Epithelial cell of proximal tubule (primary cell): Measurements from ENCODE around the gene PRM2. TPM values are rescaled to one million over a fixed set of nuclear protein-coding genes. Genes with fewer than 3 reads are reported as not detected.

Source experiments
- DNase-seq: peaks from one replicate; pipeline ENCODE4 v3.0.0-alpha.2; 2011; ENCODE audit warnings: low read depth
- H3K4me3 ChIP-seq: 2 replicates; pipeline ENCODE4 v1.5.1; 2011; ENCODE audit warnings: low read depth, mild to moderate bottlenecking, low read length
- total RNA-seq: library from RNA; depleted of rRNA; stranded (reverse); fragments of >200 nt; gene quantifications from 2 replicates; pipeline ENCODE4 v1.2.3, GENCODE V29; 2015
- TF ChIP-seq, protein P1 (sequence below): conservative IDR thresholded peaks from 2 replicates; pipeline ENCODE4 v1.5.1; 2012; ENCODE audit warnings: low read depth, mild to moderate bottlenecking, low read length

PRM2 gene
- total RNA-seq, 1 donor from 2014 or later = not detected

DNA sequence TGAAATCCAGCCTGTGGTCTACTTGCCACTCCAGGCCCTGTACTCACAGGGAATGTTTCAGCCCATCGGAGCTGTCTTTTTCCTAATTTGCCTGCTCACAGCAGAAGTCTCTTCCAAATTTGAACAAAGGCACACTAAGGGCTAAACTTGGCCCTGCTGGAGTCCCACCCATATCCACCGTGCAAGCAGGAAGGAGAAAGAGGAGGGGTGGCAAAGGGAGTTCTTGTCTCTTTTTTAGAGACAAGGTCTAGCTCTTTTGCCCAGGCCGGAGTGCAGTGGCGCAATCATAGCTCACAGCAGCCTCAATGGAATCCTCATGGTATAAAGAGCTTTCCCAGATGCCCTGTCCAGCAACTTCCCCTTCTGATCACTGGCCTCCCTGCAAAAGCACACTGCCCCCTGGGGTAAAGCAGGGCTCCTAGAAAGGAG is 7.6 kb upstream of the PRM2 start:
- TF ChIP-seq, protein P1, sequence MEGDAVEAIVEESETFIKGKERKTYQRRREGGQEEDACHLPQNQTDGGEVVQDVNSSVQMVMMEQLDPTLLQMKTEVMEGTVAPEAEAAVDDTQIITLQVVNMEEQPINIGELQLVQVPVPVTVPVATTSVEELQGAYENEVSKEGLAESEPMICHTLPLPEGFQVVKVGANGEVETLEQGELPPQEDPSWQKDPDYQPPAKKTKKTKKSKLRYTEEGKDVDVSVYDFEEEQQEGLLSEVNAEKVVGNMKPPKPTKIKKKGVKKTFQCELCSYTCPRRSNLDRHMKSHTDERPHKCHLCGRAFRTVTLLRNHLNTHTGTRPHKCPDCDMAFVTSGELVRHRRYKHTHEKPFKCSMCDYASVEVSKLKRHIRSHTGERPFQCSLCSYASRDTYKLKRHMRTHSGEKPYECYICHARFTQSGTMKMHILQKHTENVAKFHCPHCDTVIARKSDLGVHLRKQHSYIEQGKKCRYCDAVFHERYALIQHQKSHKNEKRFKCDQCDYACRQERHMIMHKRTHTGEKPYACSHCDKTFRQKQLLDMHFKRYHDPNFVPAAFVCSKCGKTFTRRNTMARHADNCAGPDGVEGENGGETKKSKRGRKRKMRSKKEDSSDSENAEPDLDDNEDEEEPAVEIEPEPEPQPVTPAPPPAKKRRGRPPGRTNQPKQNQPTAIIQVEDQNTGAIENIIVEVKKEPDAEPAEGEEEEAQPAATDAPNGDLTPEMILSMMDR = no peak
- no peak overlapping the region for H3K4me3 ChIP-seq
- no peak for DNase-seq

DNA sequence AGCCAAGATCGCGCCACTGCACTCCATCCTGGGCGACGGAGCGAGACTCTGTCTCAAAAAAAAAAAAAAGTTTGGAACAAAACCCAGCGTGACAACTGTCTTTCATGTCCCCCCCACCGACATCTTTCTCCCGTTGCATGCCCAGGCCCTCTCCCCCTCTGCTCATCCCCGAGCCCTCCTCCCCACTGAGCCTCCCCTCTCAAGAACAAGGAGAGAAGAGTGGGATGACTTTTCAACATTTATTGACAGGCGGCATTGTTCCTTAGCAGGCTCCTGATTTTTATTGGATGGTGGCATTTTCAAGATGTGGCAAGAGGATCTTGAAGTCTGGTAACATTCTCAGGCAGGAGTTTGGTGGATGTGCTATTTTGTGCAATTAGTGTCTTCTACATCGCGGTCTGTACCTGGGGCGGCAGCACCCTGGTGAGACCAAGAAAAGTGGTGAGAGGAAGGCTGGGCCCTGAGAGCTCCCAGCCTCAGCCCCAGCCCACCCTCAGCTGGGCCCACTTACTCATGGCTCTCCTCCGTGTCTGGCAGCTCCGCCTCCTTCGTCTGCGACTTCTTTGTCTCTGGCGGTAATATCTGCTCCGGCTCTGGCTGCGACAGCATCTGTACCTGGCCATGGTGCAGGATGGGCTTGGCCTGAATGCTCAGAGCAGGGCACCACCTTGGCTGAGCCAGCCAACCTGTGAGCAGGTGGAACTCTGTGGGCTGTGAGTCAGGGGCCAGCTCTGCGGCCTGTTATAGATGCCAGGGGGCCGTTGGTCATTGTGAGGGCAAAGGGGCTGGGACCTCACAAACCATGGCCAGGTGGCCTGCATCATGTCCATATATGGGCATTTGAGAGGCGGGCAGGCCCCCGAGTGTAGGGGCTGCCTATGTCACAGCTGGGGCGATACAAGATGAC is 4.6 kb upstream of the PRM2 start, which contains the start of gene PRM1:
TSS of gene PRM1 (minus strand) at position 715 of the 907 bp plus-strand sequence. CDS start at position 623, 92 bp downstream.
- H3K4me3 ChIP-seq = no peak within 1 kb of the TSS
- TF ChIP-seq, protein P1 = no peak
- DNase-seq = no peak

DNA sequence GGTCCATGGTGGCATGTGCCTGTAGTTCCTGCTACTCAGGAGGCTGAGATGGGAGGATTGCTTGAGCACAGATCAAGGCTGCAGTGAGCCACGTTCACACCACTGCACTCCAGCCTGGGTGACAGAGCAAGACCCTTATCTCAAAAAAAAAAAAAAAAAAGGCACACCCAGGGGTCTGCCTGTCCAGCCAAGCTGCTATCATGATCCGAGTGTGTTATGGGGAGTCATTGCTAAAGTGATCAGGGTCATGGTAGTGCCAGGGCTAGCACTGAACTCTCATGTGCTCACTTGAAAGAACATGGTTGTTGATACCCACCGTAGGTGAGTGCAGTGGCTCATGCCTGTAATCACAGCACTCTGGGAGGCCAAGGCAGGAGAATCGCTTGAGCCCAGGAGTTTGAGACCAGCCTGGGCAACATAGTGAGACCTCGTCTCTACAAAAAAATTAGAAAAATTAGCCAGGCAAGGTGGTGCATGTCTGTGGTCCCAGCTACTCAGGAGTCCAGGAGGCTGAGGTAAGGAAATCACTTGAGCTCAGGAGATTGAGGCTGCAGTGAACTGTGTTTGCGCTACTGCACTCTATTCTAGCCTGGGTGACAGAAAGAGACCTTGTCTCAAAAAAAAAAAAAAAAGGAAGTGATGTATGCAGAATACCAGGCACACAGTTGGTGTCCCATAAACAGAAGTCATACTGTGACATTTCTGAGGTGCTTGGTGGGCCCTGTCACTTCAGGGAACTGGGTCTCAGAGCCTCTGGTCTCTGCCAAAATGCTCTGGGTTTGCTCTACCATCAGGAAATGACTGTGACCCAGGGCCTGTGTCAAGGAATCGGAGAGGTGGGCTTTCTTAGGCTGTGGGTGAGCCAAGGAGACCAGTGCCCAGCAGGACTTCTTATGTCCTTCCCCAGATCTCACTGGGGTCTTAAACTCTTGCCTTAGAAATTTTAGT is 2.7 kb upstream of the PRM2 start:
- H3K4me3 ChIP-seq = no peak overlapping the region
- TF ChIP-seq, protein P1 = no peak
- DNase-seq = no peak

DNA sequence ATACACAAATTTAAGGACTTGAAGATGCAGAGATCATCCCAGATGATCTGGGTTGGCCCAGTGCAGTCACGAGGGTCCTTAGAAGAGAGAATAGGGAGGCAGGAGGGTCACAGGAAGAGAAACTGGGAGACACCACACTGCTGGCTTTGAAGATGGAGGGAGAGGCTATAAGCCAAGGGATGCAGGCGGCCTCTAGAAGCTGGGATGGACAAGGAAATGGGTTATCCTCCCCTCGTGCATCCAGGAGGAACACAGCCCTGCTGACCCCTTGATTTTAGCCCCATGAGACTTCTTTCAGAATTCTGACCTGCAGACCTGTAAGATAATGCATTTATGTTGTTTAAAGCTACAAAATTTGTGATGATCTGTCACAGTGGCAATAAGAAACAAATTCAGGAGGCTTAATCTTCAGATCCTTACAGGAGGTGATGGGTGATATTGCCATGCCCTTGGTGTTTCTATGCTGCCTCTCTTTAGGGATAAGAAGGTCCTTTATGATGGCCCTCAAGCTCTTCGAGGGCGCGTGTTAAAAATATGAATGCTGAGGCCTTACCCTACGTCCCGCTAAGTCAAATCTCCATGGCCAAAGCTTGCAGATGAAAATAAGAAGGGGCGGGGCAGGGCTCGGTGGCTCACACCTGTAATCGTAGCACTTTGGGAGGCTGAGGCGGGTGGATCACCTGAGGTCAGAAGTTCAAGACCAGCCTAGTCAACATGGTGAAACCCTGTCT is 1.5 kb upstream of the PRM2 start:
- no peak overlapping the region for H3K4me3 ChIP-seq
- TF ChIP-seq, protein P1 = no peak
- no peak for DNase-seq

DNA sequence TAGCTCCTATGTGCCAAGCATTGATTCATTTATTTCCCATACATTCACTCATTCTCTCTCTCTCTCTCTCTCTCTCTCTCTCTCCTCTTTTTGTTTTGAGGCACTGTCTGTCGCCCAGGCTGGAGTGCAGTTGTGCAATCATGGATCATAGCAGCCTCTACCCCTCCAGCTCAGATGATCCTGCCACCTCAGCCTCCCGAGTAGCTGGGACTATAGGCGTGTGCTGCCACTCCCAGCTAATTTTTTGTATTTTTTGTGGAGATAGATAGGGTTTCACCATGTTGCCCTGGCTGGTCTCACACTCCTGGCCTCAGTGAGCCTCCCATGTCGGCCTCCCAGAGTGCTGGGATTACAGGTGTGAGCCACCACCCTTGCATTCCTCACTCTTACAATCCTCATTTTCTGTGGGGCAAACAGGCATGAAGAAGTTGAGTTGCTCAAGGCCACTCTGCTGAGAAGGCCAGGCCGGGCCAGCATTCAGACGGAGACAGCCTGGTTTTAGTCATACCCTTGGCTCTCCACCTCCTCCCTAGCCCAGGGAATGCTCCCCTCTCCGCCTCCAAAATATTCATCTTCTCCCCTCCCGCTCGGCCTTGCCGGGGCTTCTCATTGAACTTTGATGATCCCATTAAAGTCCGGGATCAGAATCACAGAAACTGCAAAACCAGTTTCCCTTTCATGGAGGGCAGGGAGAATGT is 765 bp upstream of the PRM2 start:
- TF ChIP-seq, protein P1 = no peak
- H3K4me3 ChIP-seq = no peak overlapping the region
- DNase-seq = no peak

DNA sequence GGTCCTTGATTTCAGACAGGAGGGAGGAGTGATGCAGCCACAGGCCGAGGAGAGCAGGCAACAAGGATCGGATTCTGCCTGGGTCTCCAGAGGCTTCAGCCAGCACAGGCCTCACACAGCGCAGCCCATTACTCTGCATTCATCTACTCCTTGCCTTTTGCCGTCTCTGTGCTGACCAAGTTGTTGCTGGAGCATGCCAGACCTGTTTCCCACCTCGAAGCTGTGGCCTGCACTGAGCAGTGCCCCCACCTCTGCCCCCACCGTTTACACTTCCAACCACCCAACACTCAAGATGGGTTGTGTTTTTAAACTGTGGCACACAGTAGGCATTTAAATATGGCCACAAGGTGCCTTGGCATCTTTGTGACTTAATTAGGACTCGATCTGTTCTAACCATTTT is 1.3 kb downstream of the PRM2 start:
- no peak for DNase-seq
- TF ChIP-seq, protein P1 = no peak
- no peak overlapping the region for H3K4me3 ChIP-seq
